ENCODE measurements around the gene SURF2. TPM values are rescaled to one million over a fixed set of nuclear protein-coding genes. Genes with fewer than 3 reads are reported as not detected.

Gene SURF2
- total and polyA plus RNA-seq, 7 donors, result 10.2 to 32.3 (median 18.5) TPM

DNA sequence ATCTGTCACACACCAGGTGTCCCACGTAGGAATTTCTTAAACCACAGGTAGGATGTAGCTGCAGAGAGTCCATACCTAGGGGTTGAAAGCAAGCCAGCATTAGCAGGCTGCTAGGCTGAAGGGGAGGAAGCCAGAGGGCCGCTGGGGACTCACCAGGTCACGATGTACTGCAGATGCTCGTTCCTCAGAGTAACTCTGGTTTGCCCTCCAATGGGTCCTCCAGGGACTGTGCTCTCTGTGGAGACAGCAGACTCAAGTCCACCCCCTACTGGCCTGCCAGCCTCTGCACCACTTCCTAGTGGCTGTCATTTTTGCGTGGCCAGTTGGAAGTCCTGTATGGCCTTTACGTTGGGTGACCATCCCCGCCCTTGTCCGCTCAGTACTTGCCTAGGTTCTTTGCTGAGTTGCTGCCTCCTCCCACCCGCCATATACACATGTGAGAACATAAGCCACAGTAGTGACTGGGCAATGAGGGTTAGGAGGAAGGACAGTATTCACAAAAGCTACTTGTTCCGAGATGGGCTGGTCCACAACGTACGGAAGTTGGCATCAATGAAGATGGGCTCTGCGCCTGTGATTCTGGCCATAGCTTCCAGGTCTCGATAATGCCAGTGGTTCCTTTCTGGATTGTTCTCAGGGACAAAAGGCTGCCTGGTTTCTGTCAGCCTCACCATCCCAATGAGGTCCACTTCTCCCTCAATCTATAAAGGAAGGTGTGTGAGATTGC is 4.3 kb upstream of the SURF2 start:
- WGBS, 2 donors, result 83 to 87% methylated on average over 14 of the region's 14 CpGs
- Histone ChIP-seq H3K36me3 (peaks cover 20 to 51% (median 36%) of the 10 kb centered on the region in 4 donors), H3K9me3 (no peaks in the 10 kb centered on the region), H3K4me3 (no peak overlapping the region), H3K4me1 (peaks cover 0 to 38% (median 32%) of the 10 kb centered on the region in 4 donors), H3K27me3 (no peaks in the 10 kb centered on the region), H3K27ac (no peak overlapping the region)
- intact Hi-C loops (cut with DNase I), result no loop called here
- no peak for TF ChIP-seq EP300 (IDR thresholded peaks at IDR 0.05)
- TF ChIP-seq, protein P1, sequence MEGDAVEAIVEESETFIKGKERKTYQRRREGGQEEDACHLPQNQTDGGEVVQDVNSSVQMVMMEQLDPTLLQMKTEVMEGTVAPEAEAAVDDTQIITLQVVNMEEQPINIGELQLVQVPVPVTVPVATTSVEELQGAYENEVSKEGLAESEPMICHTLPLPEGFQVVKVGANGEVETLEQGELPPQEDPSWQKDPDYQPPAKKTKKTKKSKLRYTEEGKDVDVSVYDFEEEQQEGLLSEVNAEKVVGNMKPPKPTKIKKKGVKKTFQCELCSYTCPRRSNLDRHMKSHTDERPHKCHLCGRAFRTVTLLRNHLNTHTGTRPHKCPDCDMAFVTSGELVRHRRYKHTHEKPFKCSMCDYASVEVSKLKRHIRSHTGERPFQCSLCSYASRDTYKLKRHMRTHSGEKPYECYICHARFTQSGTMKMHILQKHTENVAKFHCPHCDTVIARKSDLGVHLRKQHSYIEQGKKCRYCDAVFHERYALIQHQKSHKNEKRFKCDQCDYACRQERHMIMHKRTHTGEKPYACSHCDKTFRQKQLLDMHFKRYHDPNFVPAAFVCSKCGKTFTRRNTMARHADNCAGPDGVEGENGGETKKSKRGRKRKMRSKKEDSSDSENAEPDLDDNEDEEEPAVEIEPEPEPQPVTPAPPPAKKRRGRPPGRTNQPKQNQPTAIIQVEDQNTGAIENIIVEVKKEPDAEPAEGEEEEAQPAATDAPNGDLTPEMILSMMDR (IDR thresholded peaks at IDR 0.05), result no peak
- no peak for TF ChIP-seq POLR2AphosphoS5 (IDR thresholded peaks at IDR 0.05)
- no peak for TF ChIP-seq POLR2A (IDR thresholded peaks at IDR 0.05)
- DNase-seq, result no peak

GRCh38 chr9:133352635-133353340 is 3.6 kb upstream of the SURF2 start:
- TF ChIP-seq POLR2AphosphoS5 (IDR thresholded peaks at IDR 0.05) (no peak), EP300 (IDR thresholded peaks at IDR 0.05) (no peak), POLR2A (IDR thresholded peaks at IDR 0.05) (no peak)
- TF ChIP-seq, protein P1 (IDR thresholded peaks at IDR 0.05), result no peak
- intact Hi-C loops (cut with DNase I), result no loop called here
- Histone ChIP-seq H3K36me3 (peaks cover 20 to 51% (median 36%) of the 10 kb centered on the region in 4 donors), H3K4me1 (peaks cover 0 to 43% (median 39%) of the 10 kb centered on the region in 4 donors), H3K9me3 (no peaks in the 10 kb centered on the region), H3K4me3 (no peak overlapping the region), H3K27me3 (no peaks in the 10 kb centered on the region), H3K27ac (no peak overlapping the region)
- DNase-seq, result no peak
- 71% methylated on average over 8 of the region's 8 CpGs for WGBS, 2 donors

DNA sequence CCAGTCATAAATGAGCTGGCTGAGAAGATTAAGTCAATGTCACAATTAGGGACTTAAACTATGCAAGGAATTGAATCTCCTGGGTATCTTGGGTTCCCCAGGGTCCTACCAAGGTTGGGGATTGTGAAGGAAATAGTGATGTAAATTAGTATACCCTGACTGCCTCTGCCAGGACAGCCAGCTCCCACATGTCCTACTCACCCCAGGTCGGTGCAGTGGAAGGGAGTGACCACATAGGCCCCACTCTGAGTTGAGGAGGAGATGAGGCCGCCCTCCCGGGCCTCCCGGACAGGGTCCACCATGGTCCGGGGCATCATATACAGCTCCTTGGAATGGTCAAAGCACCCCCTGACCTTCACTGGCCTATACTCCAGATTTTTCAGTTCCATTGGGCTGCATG is 2.8 kb upstream of the SURF2 start:
- peaks cover 20 to 51% (median 36%) of the 10 kb centered on the region in 4 donors for H3K36me3 ChIP-seq
- intact Hi-C loops (cut with DNase I), result no loop called here
- no peak overlapping the region for H3K27ac ChIP-seq
- TF ChIP-seq POLR2AphosphoS5 (IDR thresholded peaks at IDR 0.05), result no peak
- no peak for TF ChIP-seq POLR2A (IDR thresholded peaks at IDR 0.05)
- TF ChIP-seq EP300 (IDR thresholded peaks at IDR 0.05), result no peak
- TF ChIP-seq, protein P1 (IDR thresholded peaks at IDR 0.05), result no peak
- no peak overlapping the region for H3K4me3 ChIP-seq
- no peaks in the 10 kb centered on the region for H3K27me3 ChIP-seq
- peaks cover 0 to 46% (median 40%) of the 10 kb centered on the region in 4 donors for H3K4me1 ChIP-seq
- H3K9me3 ChIP-seq, result no peaks in the 10 kb centered on the region
- no peak for DNase-seq
- WGBS, 2 donors, result 83 to 88% methylated on average over 5 of the region's 5 CpGs

DNA sequence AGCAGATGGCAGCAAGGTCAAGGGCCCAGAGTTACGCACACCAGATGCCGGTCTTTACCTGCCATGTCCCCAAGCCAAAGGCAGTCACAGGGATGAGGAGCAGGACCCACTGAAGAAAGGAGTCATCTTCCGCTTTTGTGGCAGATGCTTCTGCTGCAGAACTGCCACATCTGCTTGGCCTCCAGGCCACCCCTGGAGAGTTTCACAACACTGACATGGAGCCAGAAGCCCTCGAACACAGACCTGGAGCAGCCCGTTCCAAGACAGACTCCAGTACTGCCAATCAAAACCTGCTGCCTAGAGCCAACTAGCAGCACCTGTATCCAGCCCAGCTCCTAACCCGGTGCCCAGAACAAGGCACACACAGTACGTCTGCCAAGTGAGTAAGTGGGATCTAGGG is 1.6 kb upstream of the SURF2 start:
- no peak for DNase-seq
- Histone ChIP-seq H3K27ac (no peak overlapping the region), H3K4me3 (no peak overlapping the region), H3K9me3 (no peaks in the 10 kb centered on the region), H3K36me3 (peaks cover 14 to 45% (median 31%) of the 10 kb centered on the region in 4 donors), H3K27me3 (no peaks in the 10 kb centered on the region), H3K4me1 (peaks cover 0 to 33% (median 29%) of the 10 kb centered on the region in 4 donors)
- intact Hi-C loops (cut with DNase I), result no loop called here
- 91 to 93% methylated on average over 7 of the region's 7 CpGs for WGBS, 2 donors
- no peak for TF ChIP-seq POLR2AphosphoS5 (IDR thresholded peaks at IDR 0.05)
- no peak for TF ChIP-seq EP300 (IDR thresholded peaks at IDR 0.05)
- TF ChIP-seq, protein P1 (IDR thresholded peaks at IDR 0.05), result no peak
- no peak for TF ChIP-seq POLR2A (IDR thresholded peaks at IDR 0.05)

Data from sigmoid colon (tissue), 7 donors.